ENCODE results near the gene PIGZ. TPM values are rescaled to one million over a fixed set of nuclear protein-coding genes. Genes with fewer than 3 reads are reported as not detected.
A peak's percentile ranks its signal among the peaks of the same experiment; 100 is the strongest.

PIGZ gene
- total RNA-seq, 6 donors from 2014 or later = 3.4 to 16.8 (median 7.3) TPM

DNA sequence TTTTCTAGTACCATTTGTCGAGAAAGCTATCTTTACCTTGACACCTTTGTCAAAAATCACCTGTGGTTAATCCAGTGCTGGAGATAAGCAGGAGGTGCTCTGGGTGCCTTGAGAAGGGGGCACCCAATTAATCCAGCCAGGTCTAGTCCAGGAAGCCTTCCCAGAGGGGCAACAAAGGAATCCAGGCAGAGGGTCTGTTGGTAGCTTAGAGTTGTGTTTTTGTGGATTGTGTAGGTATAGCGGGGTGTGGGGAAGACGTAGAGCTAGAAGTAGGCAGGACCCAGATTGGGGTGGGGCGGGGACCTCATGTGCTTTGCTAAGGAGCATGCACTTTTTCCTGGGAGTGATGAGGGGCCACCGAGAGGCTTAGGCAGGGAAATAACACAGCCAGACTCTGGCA, 6.0 kb upstream of the PIGZ start:
- Histone ChIP-seq H3K4me1 (peaks cover 0 to 13% (median 2%) of the 10 kb centered on the region in 4 donors), H3K9me3 (no peaks in the 10 kb centered on the region), H3K27me3 (no peaks in the 10 kb centered on the region), H3K27ac (no peak overlapping the region), H3K4me3 (no peak overlapping the region), H3K36me3 (no peaks in the 10 kb centered on the region)
- TF ChIP-seq POLR2A (IDR thresholded peaks at IDR 0.05) = no peak
- no peak for TF ChIP-seq POLR2AphosphoS5 (IDR thresholded peaks at IDR 0.05)
- TF ChIP-seq EP300 (IDR thresholded peaks at IDR 0.05) = no peak
- TF ChIP-seq, protein P1, sequence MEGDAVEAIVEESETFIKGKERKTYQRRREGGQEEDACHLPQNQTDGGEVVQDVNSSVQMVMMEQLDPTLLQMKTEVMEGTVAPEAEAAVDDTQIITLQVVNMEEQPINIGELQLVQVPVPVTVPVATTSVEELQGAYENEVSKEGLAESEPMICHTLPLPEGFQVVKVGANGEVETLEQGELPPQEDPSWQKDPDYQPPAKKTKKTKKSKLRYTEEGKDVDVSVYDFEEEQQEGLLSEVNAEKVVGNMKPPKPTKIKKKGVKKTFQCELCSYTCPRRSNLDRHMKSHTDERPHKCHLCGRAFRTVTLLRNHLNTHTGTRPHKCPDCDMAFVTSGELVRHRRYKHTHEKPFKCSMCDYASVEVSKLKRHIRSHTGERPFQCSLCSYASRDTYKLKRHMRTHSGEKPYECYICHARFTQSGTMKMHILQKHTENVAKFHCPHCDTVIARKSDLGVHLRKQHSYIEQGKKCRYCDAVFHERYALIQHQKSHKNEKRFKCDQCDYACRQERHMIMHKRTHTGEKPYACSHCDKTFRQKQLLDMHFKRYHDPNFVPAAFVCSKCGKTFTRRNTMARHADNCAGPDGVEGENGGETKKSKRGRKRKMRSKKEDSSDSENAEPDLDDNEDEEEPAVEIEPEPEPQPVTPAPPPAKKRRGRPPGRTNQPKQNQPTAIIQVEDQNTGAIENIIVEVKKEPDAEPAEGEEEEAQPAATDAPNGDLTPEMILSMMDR (IDR thresholded peaks at IDR 0.05) = no peak
- WGBS, 2 donors = 69 to 83% methylated on average over 5 of the region's 5 CpGs
- ATAC-seq (ENCODE audit: low FRiP score in 2 of 2) = no peak
- DNase-seq = no peak

DNA sequence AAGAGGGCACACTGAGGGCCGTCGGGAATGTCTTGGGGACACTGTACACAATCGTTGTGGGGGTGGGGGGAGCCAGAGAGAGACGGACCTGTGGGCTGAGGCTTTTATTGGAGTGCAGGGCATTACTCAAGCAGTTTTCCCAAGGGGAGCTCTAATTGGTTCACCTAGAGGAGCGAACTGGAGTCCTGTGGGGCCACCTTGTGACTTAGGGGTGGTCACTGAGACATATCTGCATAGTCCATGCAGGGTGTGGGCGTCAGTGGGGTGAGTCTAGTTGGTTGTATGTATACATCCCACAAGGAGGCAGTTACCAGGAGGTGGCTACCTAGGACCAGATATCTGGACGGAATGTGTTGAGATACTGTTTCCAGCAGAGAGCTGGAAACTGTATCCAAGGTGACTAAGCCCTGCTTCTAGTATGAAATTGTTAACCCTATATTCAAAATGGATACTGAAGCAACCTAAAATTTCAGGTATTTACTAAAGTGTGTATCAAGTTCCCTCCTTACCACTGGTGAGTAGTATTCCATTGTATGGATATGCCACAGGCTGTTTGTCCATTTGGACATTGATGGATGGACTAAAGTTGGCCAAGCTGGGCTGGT, 2.6 kb upstream of the PIGZ start:
- H3K36me3 ChIP-seq = no peaks in the 10 kb centered on the region
- no peaks in the 10 kb centered on the region for H3K27me3 ChIP-seq
- no peaks in the 10 kb centered on the region for H3K9me3 ChIP-seq
- 89 to 91% methylated on average over 6 to 7 of the region's 7 CpGs for WGBS, 2 donors
- H3K27ac ChIP-seq = no peak overlapping the region
- H3K4me3 ChIP-seq = no peak overlapping the region
- no peak for ATAC-seq (ENCODE audit: low FRiP score in 2 of 2)
- TF ChIP-seq, protein P1 (IDR thresholded peaks at IDR 0.05) = no peak
- TF ChIP-seq POLR2A (IDR thresholded peaks at IDR 0.05) (no peak), EP300 (IDR thresholded peaks at IDR 0.05) (no peak), POLR2AphosphoS5 (IDR thresholded peaks at IDR 0.05) (no peak)
- peaks cover 8 to 26% (median 11%) of the 10 kb centered on the region in 4 donors for H3K4me1 ChIP-seq
- DNase-seq = no peak

DNA sequence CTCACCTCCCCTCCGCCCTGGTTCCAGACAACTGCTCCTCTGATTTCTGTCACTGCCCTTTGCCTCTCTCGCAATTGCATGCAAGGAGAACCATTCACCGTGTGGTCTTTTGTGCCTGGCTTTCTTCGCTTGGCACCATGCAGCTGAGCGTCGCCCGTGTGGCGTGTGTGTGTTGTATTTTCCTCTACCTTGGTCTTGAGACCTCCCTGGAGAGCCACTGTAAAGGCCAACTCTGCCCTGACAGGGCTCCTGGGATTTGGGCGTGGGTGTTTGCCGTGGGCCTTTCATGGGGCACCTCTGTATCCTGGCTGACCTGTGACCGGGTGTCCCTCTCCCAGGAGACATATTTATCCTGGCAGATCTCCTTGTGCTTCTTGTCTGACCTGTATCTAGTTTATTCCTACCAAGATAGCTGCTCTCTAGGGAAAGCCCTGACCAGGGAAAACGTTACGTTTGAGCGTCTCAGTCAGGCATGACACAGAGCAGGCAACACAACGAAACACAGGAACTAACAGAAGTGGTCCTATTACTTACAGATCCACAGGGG, 2.0 kb upstream of the PIGZ start:
- DNase-seq = no peak
- TF ChIP-seq, protein P1 (IDR thresholded peaks at IDR 0.05) = no peak
- TF ChIP-seq POLR2A (IDR thresholded peaks at IDR 0.05) = no peak
- TF ChIP-seq EP300 (IDR thresholded peaks at IDR 0.05) = no peak
- no peak for TF ChIP-seq POLR2AphosphoS5 (IDR thresholded peaks at IDR 0.05)
- Histone ChIP-seq H3K36me3 (no peaks in the 10 kb centered on the region), H3K27ac (no peak overlapping the region), H3K4me3 (no peak overlapping the region), H3K4me1 (peaks cover 8 to 26% (median 11%) of the 10 kb centered on the region in 4 donors), H3K9me3 (no peaks in the 10 kb centered on the region), H3K27me3 (no peaks in the 10 kb centered on the region)
- 90 to 91% methylated on average over 15 of the region's 15 CpGs for WGBS, 2 donors
- no peak for ATAC-seq (ENCODE audit: low FRiP score in 2 of 2)

DNA sequence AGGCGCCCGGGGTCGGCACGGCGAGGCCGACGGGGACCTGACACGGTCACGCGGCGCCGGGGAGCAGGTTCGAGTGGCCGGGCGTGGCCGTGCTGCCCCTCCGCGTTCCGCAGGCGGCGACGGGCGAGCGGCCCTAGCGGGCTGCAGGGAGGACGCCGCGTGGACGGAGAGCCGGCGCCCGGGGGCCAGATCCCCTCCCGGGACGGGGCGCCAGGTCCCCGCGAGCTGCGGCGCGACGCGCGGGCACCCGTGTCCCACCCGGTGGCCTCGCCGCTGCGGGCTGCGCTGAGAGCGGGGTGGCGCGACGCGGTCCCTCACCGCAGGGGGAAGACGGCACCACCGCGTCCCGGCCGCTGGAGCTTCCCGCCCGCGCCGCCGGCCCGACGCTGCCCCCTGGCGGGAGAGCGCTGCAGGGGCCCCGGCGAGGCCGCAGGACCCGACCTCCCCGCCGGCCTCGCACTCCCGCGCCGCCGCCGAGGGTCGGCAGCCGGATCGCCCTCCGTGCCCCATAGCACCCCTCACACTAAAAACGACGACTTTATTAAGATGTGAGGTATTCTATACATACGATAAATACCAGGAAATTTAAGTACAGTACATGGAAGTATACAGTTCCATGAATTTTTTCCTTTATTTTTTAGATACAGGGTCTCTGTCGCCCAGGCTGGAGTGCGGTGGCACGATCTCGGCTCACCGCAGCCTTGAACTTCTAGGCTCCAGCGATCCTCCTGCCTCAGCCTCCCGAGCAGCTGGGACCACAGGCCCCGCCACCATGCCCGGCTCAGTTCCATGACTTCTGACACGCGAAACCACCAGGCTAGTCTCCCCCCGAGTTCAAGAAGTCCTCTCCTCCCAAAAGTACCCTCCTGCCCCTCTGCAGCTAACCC, 1.3 kb upstream of the PIGZ start:
- H3K4me3 ChIP-seq = peak overlapping the region; percentile 74 to 98 (median 92)
- no peaks in the 10 kb centered on the region for H3K27me3 ChIP-seq
- 38 to 50% methylated on average over 20 to 22 of the region's 100 CpGs for WGBS, 2 donors
- DNase-seq = peak; percentile 61 to 96
- no peaks in the 10 kb centered on the region for H3K36me3 ChIP-seq
- TF ChIP-seq EP300 (IDR thresholded peaks at IDR 0.05) = no peak
- TF ChIP-seq POLR2AphosphoS5 (IDR thresholded peaks at IDR 0.05) = no peak
- TF ChIP-seq, protein P1 (IDR thresholded peaks at IDR 0.05) = peak; percentile 96 to 99 (median 98)
- TF ChIP-seq POLR2A (IDR thresholded peaks at IDR 0.05) = peak in 1 of 4 donors; percentile 22
- H3K27ac ChIP-seq = peak overlapping the region; percentile 70 to 89 (median 80)
- no peaks in the 10 kb centered on the region for H3K9me3 ChIP-seq
- peaks cover 8 to 26% (median 11%) of the 10 kb centered on the region in 4 donors for H3K4me1 ChIP-seq
- ATAC-seq (ENCODE audit: low FRiP score in 2 of 2) = peak; percentile 85 to 94
